ENCODE measurements around the gene TMCC2. TPM values are rescaled to one million over a fixed set of nuclear protein-coding genes. Genes with fewer than 3 reads are reported as not detected.

Gene TMCC2, protein sequence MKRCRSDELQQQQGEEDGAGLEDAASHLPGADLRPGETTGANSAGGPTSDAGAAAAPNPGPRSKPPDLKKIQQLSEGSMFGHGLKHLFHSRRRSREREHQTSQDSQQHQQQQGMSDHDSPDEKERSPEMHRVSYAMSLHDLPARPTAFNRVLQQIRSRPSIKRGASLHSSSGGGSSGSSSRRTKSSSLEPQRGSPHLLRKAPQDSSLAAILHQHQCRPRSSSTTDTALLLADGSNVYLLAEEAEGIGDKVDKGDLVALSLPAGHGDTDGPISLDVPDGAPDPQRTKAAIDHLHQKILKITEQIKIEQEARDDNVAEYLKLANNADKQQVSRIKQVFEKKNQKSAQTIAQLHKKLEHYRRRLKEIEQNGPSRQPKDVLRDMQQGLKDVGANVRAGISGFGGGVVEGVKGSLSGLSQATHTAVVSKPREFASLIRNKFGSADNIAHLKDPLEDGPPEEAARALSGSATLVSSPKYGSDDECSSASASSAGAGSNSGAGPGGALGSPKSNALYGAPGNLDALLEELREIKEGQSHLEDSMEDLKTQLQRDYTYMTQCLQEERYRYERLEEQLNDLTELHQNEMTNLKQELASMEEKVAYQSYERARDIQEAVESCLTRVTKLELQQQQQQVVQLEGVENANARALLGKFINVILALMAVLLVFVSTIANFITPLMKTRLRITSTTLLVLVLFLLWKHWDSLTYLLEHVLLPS
- total RNA-seq (2012; rRNA removed) (2.0 and 2.2 TPM in 2 replicates), polyA plus RNA-seq (2012; rRNA removed) (4.2 and 4.6 TPM in 2 replicates), Bru-seq, nascent RNA (percentile 41 among the genes with signal in this experiment), BruChase-seq, experiment 1, labeled RNA remaining after a 6-hour chase (percentile 45 among the genes with signal in this experiment), BruChase-seq, experiment 2, labeled RNA remaining after a 2-hour chase (percentile 42 among the genes with signal in this experiment)
- polyA plus RNA-seq (2012; cell fraction: cytosol; rRNA removed), result 4.5 and 5.0 TPM in 2 replicates
- polyA plus RNA-seq (2012; cell fraction: nucleus; rRNA removed; ENCODE audit: low replicate concordance), result 4.4 and 7.7 TPM in 2 replicates
- long read RNA-seq, partial matches to known transcripts, result 2 of 5 reads
- long read RNA-seq, other reads (novel, unspliced or antisense), result 1 of 5 reads

DNA sequence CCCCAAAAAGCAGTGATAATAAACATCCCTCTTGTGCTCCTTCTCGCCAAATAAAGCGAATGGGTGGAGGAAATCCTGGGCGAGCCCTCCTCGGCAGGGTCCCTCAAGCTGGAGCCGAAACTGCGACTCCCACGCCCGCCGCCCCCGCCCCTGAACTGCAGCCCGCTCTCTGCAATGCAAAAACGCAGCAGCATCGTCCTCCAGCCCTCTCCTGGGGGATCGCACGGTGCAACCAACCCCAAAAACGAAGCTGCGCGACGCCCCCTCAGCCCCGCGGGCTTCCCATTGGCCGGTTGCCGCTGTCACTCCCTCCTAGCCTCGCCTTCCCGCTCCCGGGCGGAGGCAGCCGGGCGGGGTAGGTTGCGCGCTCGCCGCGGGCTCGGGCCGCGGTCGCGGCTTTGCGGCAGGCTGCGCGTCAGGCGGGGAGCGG is at the start of gene TMCC2:
Gene TMCC2 (plus strand): TSS at position 363 of the 430 bp plus-strand sequence. CDS start 619 bp downstream, outside the sequence.
- Histone ChIP-seq H2BK120ac (ENCODE audit: low read depth, low read length) (peak within 1 kb of the TSS; percentile 71; the same call in 1 of the 2 replicates), H3K9me1 (ENCODE audit: insufficient read depth, low read length) (peaks cover 8% of the 10 kb centered on the region; the same call in 1 of the 2 replicates), H3K36me3 (ENCODE audit: control insufficient read depth, insufficient read depth, low read length) (no peaks in the 10 kb centered on the region), H3K79me1 (ENCODE audit: low read depth in 1 of 2, low read length in 2 of 2) (no peaks in the 10 kb centered on the region; a peak in 1 of 4 replicates), H3K56ac (ENCODE audit: extremely low read depth, insufficient read depth, low read length) (peak within 1 kb of the TSS; percentile 59; the same call in 1 of the 2 replicates), H3K18ac (ENCODE audit: low read depth, low read length) (peak within 1 kb of the TSS; percentile 11; the same call in 1 of the 2 replicates), H3K9me3 (ENCODE audit: control insufficient read depth, insufficient read depth, low read length) (no peaks in the 10 kb centered on the region), H2AFZ (replicated peaks; ENCODE audit: low read length, poor library complexity) (peak within 1 kb of the TSS; percentile 97), H2AK5ac (ENCODE audit: low read depth, low read length) (peak within 1 kb of the TSS; percentile 27; the same call in 1 of the 2 replicates), H3K27me3 (ENCODE audit: control insufficient read depth, insufficient read depth, low read length) (no peaks in the 10 kb centered on the region), H3K9ac (ENCODE audit: low read depth, low read length) (peak within 1 kb of the TSS; percentile 65), H4K91ac (ENCODE audit: insufficient read depth, low read depth, low read length) (no peak within 1 kb of the TSS), H4K20me1 (ENCODE audit: insufficient read depth, low read length) (no peaks in the 10 kb centered on the region; the same call in 1 of the 2 replicates), H4K5ac (ENCODE audit: low read depth, low read length) (peak within 1 kb of the TSS; percentile 55), H4K8ac (ENCODE audit: low read depth in 2 of 2, low read length in 2 of 2) (peak within 1 kb of the TSS; percentile 40 to 51; a peak in 3 of 4 replicates), H2BK15ac (ENCODE audit: low read depth, low read length) (no peak within 1 kb of the TSS; the same call in 2 of the 3 replicates), H2BK5ac (ENCODE audit: low read depth, low read length, poor library complexity, severe bottlenecking) (no peak within 1 kb of the TSS), H2AK9ac (replicated peaks; ENCODE audit: low read depth, low read length, poor library complexity) (peak within 1 kb of the TSS; percentile 81), H3K4me3 (ENCODE audit: insufficient read depth, low read depth, low read length) (peak within 1 kb of the TSS; percentile 90), H3K14ac (replicated peaks; ENCODE audit: low read depth, low read length) (peak within 1 kb of the TSS; percentile 48), H3K4me2 (ENCODE audit: low read depth, low read length) (peak within 1 kb of the TSS; percentile 99), H3K4ac (ENCODE audit: low read depth, low read length) (peak within 1 kb of the TSS; percentile 65), H3K4me1 (ENCODE audit: control insufficient read depth, insufficient read depth, low read length) (peaks cover 14% of the 10 kb centered on the region), H3K23ac (ENCODE audit: low read depth, low read length) (peak within 1 kb of the TSS; percentile 68), H2BK20ac (ENCODE audit: low read depth, low read length) (peak within 1 kb of the TSS; percentile 40; the same call in 1 of the 2 replicates), H3K27ac (ENCODE audit: insufficient read depth, low read length) (no peak within 1 kb of the TSS; the same call in 1 of the 2 replicates)
- no peak for TF ChIP-seq MXI1 (IDR thresholded peaks at IDR 0.05; ENCODE audit: borderline replicate concordance, low read depth, low read length)
- TF ChIP-seq CTCF (conservative IDR thresholded peaks at IDR 0.05; ENCODE audit: low read depth, low read length), result no peak
- no peak for TF ChIP-seq CHD1 (IDR thresholded peaks at IDR 0.05; ENCODE audit: low read depth, low read length)
- TF ChIP-seq MAZ (IDR thresholded peaks at IDR 0.05; ENCODE audit: borderline replicate concordance, low read depth, low read length), result peak; percentile 99
- BruUV-seq (replicated peaks), result no TSS peak
- in situ Hi-C loops (cut with MboI; ENCODE audit: low sequenced_read_pairs) (no loop called here), intact Hi-C loops (cut with micrococcal nuclease) (loop anchor here (1.0 to 5.0 kb wide), 3 partner anchors 29 to 105 kb away; no protein-coding TSS in a partner anchor), dilution Hi-C loops (cut with HindIII; ENCODE audit: low sequenced_read_pairs, unreplicated experiment) (no loop called here)
- 0% methylated on average over 14 of the region's 44 CpGs; no CpG with 5 or more reads in 1 of the 2 experiments for WGBS, 2 experiments (ENCODE audit: extremely low coverage in 2 of 2, insufficient read length in 1 of 2)
- ChIA-PET CTCF (no interaction called here), POLR2A (ENCODE audit: unreplicated experiment) (interaction anchor here (1.0 kb wide), 1 partner anchor 41 kb away, joined by 4 read pairs; no protein-coding TSS in a partner anchor)
- peak; percentile 98 for ATAC-seq (ENCODE audit: low read depth)
- peak; percentile 84 for DNase-seq
